Mesendoderm (in vitro differentiated cells): ENCODE results near the gene OR10H3. TPM values are rescaled to one million over a fixed set of nuclear protein-coding genes. Genes with fewer than 3 reads are reported as not detected.

Experiments
- DNase-seq: peaks from one replicate; pipeline ENCODE4 v3.0.0; 2013
- H2AK5ac ChIP-seq: 2 replicates; pipeline ENCODE4 v1.6.1; 2013; ENCODE audit warnings: low read length, inconsistent platforms
- H2BK120ac ChIP-seq: 2 replicates; pipeline ENCODE4 v1.6.1; 2013; ENCODE audit warnings: low read depth, mild to moderate bottlenecking, low read length, moderate library complexity, mixed read lengths
- H2BK15ac ChIP-seq: replicated peaks from 2 replicates; pipeline ENCODE4 v1.6.1; 2013; ENCODE audit warnings: low read depth, mild to moderate bottlenecking, moderate library complexity
- H2BK5ac ChIP-seq: 2 replicates; pipeline ENCODE4 v1.6.1; 2013; ENCODE audit warnings: low read length, inconsistent platforms
- H3K18ac ChIP-seq: 2 replicates; pipeline ENCODE4 v1.6.1; 2013; ENCODE audit warnings: mild to moderate bottlenecking, low read length, mixed read lengths
- H3K23ac ChIP-seq: one replicate; pipeline ENCODE4 v1.6.1; 2013; ENCODE audit warnings: low read length
- H3K27ac ChIP-seq: 2 replicates; pipeline ENCODE4 v1.5.1; 2013; ENCODE audit warnings: low read depth, mild to moderate bottlenecking, inconsistent platforms, low read length, moderate library complexity
- H3K27me3 ChIP-seq: 2 replicates; pipeline ENCODE4 v1.6.1; 2013; ENCODE audit warnings: low read length, control low read depth, mild to moderate bottlenecking, inconsistent platforms; ENCODE audit not compliant: insufficient read depth, poor library complexity
- H3K36me3 ChIP-seq: 2 replicates; pipeline ENCODE4 v1.6.1; 2013; ENCODE audit warnings: low read length, inconsistent platforms; ENCODE audit not compliant: control insufficient read depth, insufficient read depth
- H3K4ac ChIP-seq: one replicate; pipeline ENCODE4 v1.6.1; 2013; ENCODE audit warnings: low read depth, mild to moderate bottlenecking, low read length, moderate library complexity
- H3K4me1 ChIP-seq: 2 replicates; pipeline ENCODE4 v1.6.1; 2013; ENCODE audit warnings: low read depth, low read length, inconsistent platforms; ENCODE audit not compliant: control insufficient read depth
- H3K4me2 ChIP-seq: 2 replicates; pipeline ENCODE4 v1.6.1; 2013; ENCODE audit warnings: low read length
- H3K4me3 ChIP-seq: 2 replicates; pipeline ENCODE4 v1.5.1; 2013; ENCODE audit warnings: mild to moderate bottlenecking, low read length
- H3K56ac ChIP-seq: one replicate; pipeline ENCODE4 v1.6.1; 2013; ENCODE audit warnings: low read length
- H3K79me1 ChIP-seq: 2 replicates; pipeline ENCODE4 v1.6.1; 2013; ENCODE audit warnings: low read length, inconsistent platforms
- H3K79me2 ChIP-seq: 2 replicates; pipeline ENCODE4 v1.6.1; 2013; ENCODE audit warnings: mild to moderate bottlenecking, low read length; ENCODE audit not compliant: control insufficient read depth, insufficient read depth
- H3K9ac ChIP-seq: 2 replicates; pipeline ENCODE4 v1.6.1; 2013; ENCODE audit warnings: low read length, inconsistent platforms
- H4K5ac ChIP-seq: one replicate; pipeline ENCODE4 v1.6.1; 2013; ENCODE audit warnings: low read length
- H4K8ac ChIP-seq: one replicate; pipeline ENCODE4 v1.6.1; 2013; ENCODE audit warnings: low read depth, mild to moderate bottlenecking, control low read depth, low read length, moderate library complexity
- WGBS: extraction: QIAGEN DNeasy Blood & Tissue Kit; methylation state at CpG from one replicate; pipeline ENCODE4 v1.1.7; 2013; ENCODE audit warnings: low lambda C conversion rate, missing lambda C conversion rate; ENCODE audit not compliant: insufficient coverage; ENCODE audit errors: extremely low coverage; 5-methylcytosine and 5-hydroxymethylcytosine counted together
- polyA plus RNA-seq, 2 experiments: library from polyadenylated mRNA; stranded (reverse); fragments of 200-250 nt; gene quantifications; one replicate each; pipeline ENCODE4 v1.2.3, GENCODE V29; 2013

Gene OR10H3, protein sequence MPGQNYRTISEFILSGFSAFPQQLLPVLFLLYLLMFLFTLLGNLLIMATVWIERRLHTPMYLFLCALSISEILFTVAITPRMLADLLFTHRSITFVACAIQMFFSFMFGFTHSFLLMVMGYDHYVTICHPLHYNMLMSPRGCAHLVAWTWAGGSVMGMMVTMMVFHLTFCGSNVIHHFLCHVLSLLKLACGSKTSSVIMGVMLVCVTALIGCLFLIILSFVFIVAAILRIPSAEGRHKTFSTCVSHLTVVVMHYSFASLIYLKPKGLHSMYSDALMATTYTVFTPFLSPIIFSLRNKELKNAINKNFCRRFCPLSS
- not detected for polyA plus RNA-seq (2013, experiment 1 of 2)
- polyA plus RNA-seq (2013, experiment 2 of 2) = not detected

DNA sequence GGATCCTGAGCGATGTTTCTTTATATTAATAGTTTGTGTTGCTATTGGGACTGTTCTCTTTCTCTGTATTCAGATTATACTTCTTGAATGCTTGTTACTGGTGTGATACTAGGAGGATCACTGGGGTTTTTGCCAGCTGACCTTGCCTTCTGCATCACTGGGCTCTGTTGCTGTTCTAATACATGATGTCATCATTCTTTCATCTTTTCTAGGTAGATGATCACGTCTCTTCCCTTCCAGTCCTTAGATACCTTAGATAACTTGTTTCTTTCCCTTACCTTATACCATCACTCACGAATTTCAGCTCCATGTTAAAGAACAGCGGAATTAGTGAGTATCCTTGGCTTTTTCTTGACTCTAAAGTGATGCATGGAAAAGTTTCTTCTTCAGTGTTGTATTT is at the start of gene OR10H3:
OR10H3 (plus strand) TSS at position 264 of the 400 bp plus-strand sequence. CDS start 3,408 bp downstream, outside the sequence.
- Histone ChIP-seq H3K9ac (no peak within 1 kb of the TSS), H3K4ac (no peak within 1 kb of the TSS), H3K27me3 (no peaks in the 10 kb centered on the region), H3K4me2 (no peak within 1 kb of the TSS), H2BK120ac (no peak within 1 kb of the TSS), H4K8ac (no peak within 1 kb of the TSS), H3K4me3 (no peak within 1 kb of the TSS), H3K56ac (no peak within 1 kb of the TSS), H2BK15ac (no peak within 1 kb of the TSS), H3K23ac (no peak within 1 kb of the TSS), H4K5ac (no peak within 1 kb of the TSS), H3K79me1 (no peaks in the 10 kb centered on the region), H3K18ac (no peak within 1 kb of the TSS), H3K36me3 (no peaks in the 10 kb centered on the region), H2BK5ac (no peak within 1 kb of the TSS), H3K79me2 (no peaks in the 10 kb centered on the region), H3K27ac (no peak within 1 kb of the TSS), H2AK5ac (no peak within 1 kb of the TSS), H3K4me1 (no peaks in the 10 kb centered on the region)
- DNase-seq = no peak
- no CpG with 5 or more reads among the region's 4 CpGs for WGBS

DNA sequence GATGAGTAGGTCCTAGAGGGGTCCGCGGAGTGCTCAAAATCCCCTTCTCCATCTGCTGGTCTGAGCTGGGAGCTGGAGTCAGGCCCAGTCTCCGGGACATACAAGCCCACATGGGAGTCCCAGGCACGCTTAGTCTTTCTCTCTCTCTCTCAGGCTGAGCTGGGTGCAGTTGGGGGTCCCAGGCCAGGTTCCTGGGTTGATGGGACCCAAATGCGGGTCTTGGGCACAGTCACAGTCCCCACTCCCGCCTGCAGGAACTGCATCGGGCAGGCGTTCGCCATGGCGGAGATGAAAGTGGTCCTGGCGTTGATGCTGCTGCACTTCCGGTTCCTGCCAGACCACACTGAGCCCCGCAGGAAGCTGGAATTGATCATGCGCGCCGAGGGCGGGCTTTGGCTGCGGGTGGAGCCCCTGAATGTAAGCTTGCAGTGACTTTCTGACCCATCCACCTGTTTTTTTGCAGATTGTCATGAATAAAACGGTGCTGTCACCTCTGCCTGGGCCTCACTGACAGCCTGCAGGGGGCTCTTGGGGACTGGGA is 41.1 kb upstream of the OR10H3 start:
- H3K4me3 ChIP-seq = no peak overlapping the region
- no peak overlapping the region for H3K4me2 ChIP-seq
- no peak overlapping the region for H2BK120ac ChIP-seq
- H3K27ac ChIP-seq = no peak overlapping the region
- no peak overlapping the region for H2AK5ac ChIP-seq
- H3K36me3 ChIP-seq = no peaks in the 10 kb centered on the region
- H3K79me1 ChIP-seq = no peaks in the 10 kb centered on the region
- no peak overlapping the region for H3K18ac ChIP-seq
- H3K27me3 ChIP-seq = no peaks in the 10 kb centered on the region
- WGBS = no CpG with 5 or more reads among the region's 19 CpGs
- H2BK5ac ChIP-seq = no peak overlapping the region
- H4K5ac ChIP-seq = no peak overlapping the region
- no peak overlapping the region for H2BK15ac ChIP-seq
- H4K8ac ChIP-seq = no peak overlapping the region
- DNase-seq = no peak
- no peaks in the 10 kb centered on the region for H3K79me2 ChIP-seq
- no peak overlapping the region for H3K4ac ChIP-seq
- no peak overlapping the region for H3K56ac ChIP-seq
- H3K4me1 ChIP-seq = no peaks in the 10 kb centered on the region
- H3K9ac ChIP-seq = no peak overlapping the region
- H3K23ac ChIP-seq = no peak overlapping the region

DNA sequence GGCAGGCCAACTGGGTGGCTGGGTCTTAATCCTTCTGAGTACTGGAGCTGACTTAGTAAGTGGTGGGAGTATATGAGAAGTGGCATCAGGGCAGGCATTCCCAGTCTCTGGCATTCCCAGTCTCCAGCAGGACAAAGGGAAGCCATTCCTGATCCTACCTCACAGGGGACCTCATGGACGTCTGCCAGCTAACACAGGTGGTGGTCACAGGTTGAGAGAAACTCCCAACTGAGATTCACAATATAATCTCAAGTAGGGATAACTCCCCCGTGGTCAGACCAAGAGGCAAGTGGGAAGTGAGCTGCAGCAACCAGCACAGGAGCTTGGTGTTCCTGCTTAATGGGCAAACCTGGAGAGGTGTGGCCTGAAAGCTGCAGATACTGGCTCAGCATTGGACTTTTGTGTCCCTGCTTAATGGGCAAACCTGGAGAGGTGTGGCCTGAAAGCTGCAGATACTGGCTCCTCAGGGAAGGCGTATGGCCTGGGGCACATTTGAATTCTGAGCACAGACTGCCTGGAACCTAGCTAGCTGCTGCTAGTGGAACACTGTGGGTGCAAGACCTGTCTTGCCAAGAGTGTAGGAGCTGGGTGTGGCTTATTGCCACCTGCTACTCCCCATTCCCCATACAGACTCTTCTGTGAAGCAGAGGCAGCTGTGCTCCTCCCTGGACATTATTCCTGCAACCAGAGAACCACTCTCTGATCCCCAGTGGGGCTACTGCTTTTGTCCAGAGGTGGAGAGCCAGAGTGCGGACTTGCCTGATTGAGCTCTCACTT is 35.8 kb upstream of the OR10H3 start:
- H2BK120ac ChIP-seq = no peak overlapping the region
- no peak overlapping the region for H3K56ac ChIP-seq
- H3K36me3 ChIP-seq = no peaks in the 10 kb centered on the region
- no peaks in the 10 kb centered on the region for H3K79me1 ChIP-seq
- no peak overlapping the region for H4K5ac ChIP-seq
- no peak overlapping the region for H2AK5ac ChIP-seq
- no peak overlapping the region for H3K9ac ChIP-seq
- H3K18ac ChIP-seq = no peak overlapping the region
- WGBS = no CpG with 5 or more reads among the region's 4 CpGs
- no peak for DNase-seq
- H3K79me2 ChIP-seq = no peaks in the 10 kb centered on the region
- no peak overlapping the region for H3K4me3 ChIP-seq
- no peak overlapping the region for H4K8ac ChIP-seq
- no peak overlapping the region for H3K4me2 ChIP-seq
- H2BK15ac ChIP-seq = no peak overlapping the region
- no peak overlapping the region for H2BK5ac ChIP-seq
- no peak overlapping the region for H3K27ac ChIP-seq
- H3K27me3 ChIP-seq = no peaks in the 10 kb centered on the region
- H3K4me1 ChIP-seq = no peaks in the 10 kb centered on the region
- no peak overlapping the region for H3K23ac ChIP-seq
- no peak overlapping the region for H3K4ac ChIP-seq

DNA sequence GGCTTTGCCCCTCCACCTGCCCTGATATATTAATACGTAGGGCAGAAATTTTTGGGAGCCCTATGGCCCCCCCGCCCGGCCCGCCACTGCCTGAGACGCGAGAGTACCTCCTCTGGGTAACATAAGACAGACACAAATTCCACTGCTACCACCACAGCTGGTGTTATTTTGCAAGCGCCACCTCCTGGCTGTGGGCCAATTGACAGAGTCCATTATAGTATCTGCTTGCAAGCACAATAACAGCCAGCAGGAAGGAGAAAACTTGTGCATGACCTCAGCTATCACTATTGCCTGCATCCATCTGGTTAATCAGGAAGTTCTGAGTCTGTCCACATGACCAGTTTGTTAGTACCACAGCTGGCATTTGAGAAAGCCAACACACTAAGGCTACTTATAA is 35.3 kb upstream of the OR10H3 start:
- no CpG with 5 or more reads among the region's 7 CpGs for WGBS
- Histone ChIP-seq H3K79me1 (no peaks in the 10 kb centered on the region), H4K8ac (no peak overlapping the region), H3K9ac (no peak overlapping the region), H3K56ac (no peak overlapping the region), H3K4me1 (no peaks in the 10 kb centered on the region), H2AK5ac (no peak overlapping the region), H3K27ac (no peak overlapping the region), H3K79me2 (no peaks in the 10 kb centered on the region), H2BK5ac (no peak overlapping the region), H3K27me3 (no peaks in the 10 kb centered on the region), H2BK120ac (no peak overlapping the region), H4K5ac (no peak overlapping the region), H3K4ac (no peak overlapping the region), H3K36me3 (no peaks in the 10 kb centered on the region), H3K4me3 (no peak overlapping the region), H3K4me2 (no peak overlapping the region), H3K18ac (no peak overlapping the region), H3K23ac (no peak overlapping the region), H2BK15ac (no peak overlapping the region)
- peak; percentile 11 for DNase-seq

DNA sequence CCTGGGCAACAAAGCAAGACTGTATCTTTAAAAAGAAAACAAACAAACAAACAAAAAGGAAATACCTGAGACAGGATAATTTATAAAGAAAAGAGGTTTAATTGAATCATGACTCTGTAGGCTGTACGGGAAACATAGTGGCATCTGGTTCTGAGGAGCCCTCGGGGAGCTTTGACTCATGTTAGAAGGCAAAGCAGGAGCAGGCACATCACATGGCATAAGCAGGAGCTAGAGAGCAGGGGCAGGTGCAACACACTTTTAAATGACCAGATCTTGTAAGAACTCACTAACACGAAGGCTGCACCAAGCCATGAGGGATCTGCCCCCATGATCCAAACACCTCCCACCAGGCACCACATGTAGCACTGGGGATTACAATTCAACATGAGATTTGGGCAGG is 23.1 kb upstream of the OR10H3 start:
- Histone ChIP-seq H3K4me3 (no peak overlapping the region), H4K5ac (no peak overlapping the region), H3K18ac (no peak overlapping the region), H2AK5ac (no peak overlapping the region), H3K27me3 (no peaks in the 10 kb centered on the region), H3K79me1 (no peaks in the 10 kb centered on the region), H3K9ac (no peak overlapping the region), H3K56ac (no peak overlapping the region), H2BK120ac (no peak overlapping the region), H3K27ac (no peak overlapping the region), H4K8ac (no peak overlapping the region), H3K4ac (no peak overlapping the region), H2BK5ac (no peak overlapping the region), H3K4me2 (no peak overlapping the region), H3K23ac (no peak overlapping the region), H3K79me2 (no peaks in the 10 kb centered on the region), H2BK15ac (no peak overlapping the region), H3K36me3 (no peaks in the 10 kb centered on the region), H3K4me1 (no peaks in the 10 kb centered on the region)
- WGBS = no CpG with 5 or more reads among the region's 3 CpGs
- no peak for DNase-seq
